GM13977 (cell line): ENCODE measurements around the gene COLGALT1.
"Not testable (repeated sequence)": the region's sequence is repeated elsewhere in the genome, so short reads cannot be mapped to it uniquely, and the experiment has no call there.

ENCODE experiments used
- DNase-seq: peaks from one replicate; pipeline ENCODE4 v3.0.0; 2012; ENCODE audit warnings: low spot score
- CTCF ChIP-seq: IDR thresholded peaks from 2 replicates; pipeline ENCODE4 v1.5.1; 2012; ENCODE audit warnings: mild to moderate bottlenecking, control low read depth; ENCODE audit not compliant: insufficient read depth; ENCODE audit errors: extremely low read depth, missing control alignments
- in situ Hi-C: fragments of 300-500 bp; cut with MboI; formaldehyde crosslinking; loops from one replicate; pipeline ENCODE4 v1.12.0; 2022; ENCODE audit warnings: low sequenced_read_pairs, low pct_unique_long_range_greater_than_20kb, mixed read lengths, inconsistent platforms; ENCODE audit not compliant: unreplicated experiment

Gene COLGALT1

GRCh38 chr19:17549085-17549740 is 6.2 kb upstream of the COLGALT1 start:
- in situ Hi-C loops: no loop called here
- no peak for DNase-seq
- TF ChIP-seq CTCF: no peak

DNA sequence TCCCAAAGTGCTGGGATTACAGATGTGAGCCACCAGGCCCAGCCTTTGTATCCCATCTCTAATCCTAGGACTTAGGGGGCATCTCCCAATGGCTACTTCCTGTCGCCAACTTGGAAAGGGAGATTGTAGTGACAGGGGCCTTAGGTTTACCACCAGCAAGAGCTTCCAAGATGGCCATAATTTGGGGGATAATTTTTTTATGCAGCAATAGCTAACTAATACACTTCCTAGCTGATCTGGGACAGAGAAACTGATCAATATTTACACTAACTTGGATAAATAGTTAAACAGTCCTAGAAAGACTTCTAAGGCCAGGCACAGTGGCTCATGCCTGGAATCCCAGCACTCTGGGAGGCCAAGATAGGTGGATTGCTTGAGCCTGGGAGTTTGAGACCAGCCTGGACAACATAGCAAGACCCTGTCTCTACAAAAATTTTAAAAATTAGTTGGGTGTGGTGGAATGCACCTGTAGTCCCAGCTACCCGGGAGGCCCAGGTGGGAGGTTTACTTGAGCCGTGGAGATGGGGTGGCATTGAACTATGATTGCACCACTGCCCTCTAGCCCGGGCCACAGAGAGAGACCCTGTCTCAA is 5.3 kb upstream of the COLGALT1 start:
- DNase-seq: no peak
- no peak for TF ChIP-seq CTCF

DNA sequence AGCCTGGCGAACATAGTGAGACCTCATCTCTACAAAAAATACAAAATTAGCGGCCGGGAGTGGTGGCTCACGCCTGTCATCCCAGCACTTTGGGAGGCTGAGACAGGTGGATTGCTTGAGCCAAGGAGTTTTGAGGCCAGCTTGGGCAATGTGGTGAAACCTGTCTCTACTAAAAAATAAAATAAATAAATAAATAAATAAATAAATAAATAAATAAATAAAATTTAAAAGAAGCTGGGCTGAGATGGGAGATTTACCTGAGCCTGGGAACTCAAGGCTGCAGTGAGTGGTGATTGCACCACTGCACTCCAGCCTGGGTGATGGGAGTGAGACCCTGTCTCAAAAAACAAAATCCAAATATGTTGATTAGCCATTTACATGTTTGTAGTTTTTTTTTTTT is 2.7 kb upstream of the COLGALT1 start:
- DNase-seq, in situ Hi-C loops: not testable (repeated sequence)

More for the DNA sequence above, 5.3 kb upstream of the COLGALT1 start:
- in situ Hi-C loops: no loop called here

DNA sequence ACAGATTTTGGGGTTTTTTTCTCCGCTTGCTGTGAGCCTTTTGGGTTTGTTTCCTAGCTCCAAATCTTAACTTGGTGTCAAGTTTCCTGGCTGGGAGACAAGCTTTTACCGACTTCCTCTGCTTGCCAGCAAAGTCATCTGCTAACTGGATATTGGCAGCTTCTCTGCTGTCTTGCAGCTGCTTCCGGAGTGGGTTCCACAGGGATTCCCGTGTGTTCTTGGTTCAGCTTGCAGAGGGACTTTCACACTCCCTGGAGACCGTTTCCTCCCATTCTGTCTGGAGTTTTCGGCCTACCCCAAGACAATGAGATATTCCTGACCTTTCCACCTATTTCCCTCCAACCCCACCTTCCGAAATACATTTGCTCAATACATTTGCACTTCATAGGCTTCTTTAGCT is 2.2 kb upstream of the COLGALT1 start:
- no peak for DNase-seq
- in situ Hi-C loops: no loop called here
- TF ChIP-seq CTCF: no peak

GRCh38 chr19:17554968-17555479 is 425 bp upstream of the COLGALT1 start:
- TF ChIP-seq CTCF: no peak
- in situ Hi-C loops: no loop called here
- no peak for DNase-seq

GRCh38 chr19:17555929-17556813 is 722 bp downstream of the COLGALT1 start:
- peak; percentile 20 for TF ChIP-seq CTCF
- in situ Hi-C loops: no loop called here
- no peak for DNase-seq
